HG02610 (cell line): ENCODE measurements around the gene KLF2.

ENCODE experiments used
- ATAC-seq: cut with Tn5 transposase; IDR thresholded peaks from one replicate; pipeline ENCODE4 v1.9.1; 2021; ENCODE audit warnings: mild to moderate bottlenecking, moderate library complexity; ENCODE audit not compliant: unreplicated experiment

Gene KLF2

GRCh38 chr19:16375157-16375935 is 50.7 kb downstream of the KLF2 start:
- no peak for ATAC-seq

GRCh38 chr19:16375936-16376185 is 51.2 kb downstream of the KLF2 start:
- no peak for ATAC-seq

GRCh38 chr19:16376241-16376640 is 51.6 kb downstream of the KLF2 start:
- no peak for ATAC-seq

GRCh38 chr19:16376649-16377048 is 52.0 kb downstream of the KLF2 start:
- no peak for ATAC-seq

GRCh38 chr19:16377521-16377920 is 52.9 kb downstream of the KLF2 start:
- ATAC-seq, result no peak
